Loucy (cell line): ENCODE data around the gene GALNT18.

Source experiments
- H2AFZ ChIP-seq: fragments of 200-600 bp; sonication (generic); 2 replicates; pipeline ENCODE4 v1.6.0; 2016; ENCODE audit warnings: antibody characterized with exemption, mild to moderate bottlenecking, low read length, moderate library complexity
- H3F3A ChIP-seq: fragments of 200-600 bp; 2 replicates; pipeline ENCODE4 v1.6.0; 2016; ENCODE audit warnings: antibody characterized with exemption, low read depth, mild to moderate bottlenecking
- H3K27me3 ChIP-seq: fragments of 200-600 bp; sonication (generic); 2 replicates; pipeline ENCODE4 v1.6.1; 2014; ENCODE audit warnings: low read length, mild to moderate bottlenecking; ENCODE audit not compliant: insufficient read depth, poor library complexity, severe bottlenecking
- H3K36me3 ChIP-seq: fragments of 200-600 bp; sonication (generic); 2 replicates; pipeline ENCODE4 v1.6.1; 2016; ENCODE audit warnings: low read length; ENCODE audit not compliant: insufficient read depth
- H3K4me1 ChIP-seq: fragments of 200-600 bp; sonication (generic); 2 replicates; pipeline ENCODE4 v1.5.1; 2014; ENCODE audit warnings: low read length, mild to moderate bottlenecking; ENCODE audit not compliant: insufficient read depth, poor library complexity, severe bottlenecking
- H3K4me2 ChIP-seq: fragments of 200-600 bp; sonication (generic); 2 replicates; pipeline ENCODE4 v1.6.0; 2014; ENCODE audit warnings: antibody characterized with exemption, low read length, low read depth, mild to moderate bottlenecking; ENCODE audit not compliant: poor library complexity, severe bottlenecking
- H3K4me3 ChIP-seq: fragments of 200-600 bp; sonication (generic); 2 replicates; pipeline ENCODE4 v1.5.1; 2014; ENCODE audit warnings: low read length, mild to moderate bottlenecking, mixed read lengths; ENCODE audit not compliant: poor library complexity, severe bottlenecking
- H3K79me2 ChIP-seq: fragments of 200-600 bp; sonication (generic); 2 replicates; pipeline ENCODE4 v1.6.1; 2014; ENCODE audit warnings: low read length; ENCODE audit not compliant: insufficient read depth
- H3K9ac ChIP-seq: fragments of 200-600 bp; sonication (generic); 2 replicates; pipeline ENCODE4 v1.6.0; 2014; ENCODE audit warnings: mild to moderate bottlenecking, low read depth, low read length, moderate library complexity; ENCODE audit not compliant: poor library complexity, severe bottlenecking
- H3K9me2 ChIP-seq: fragments of 200-600 bp; sonication (generic); replicated peaks from 2 replicates; pipeline ENCODE4 v1.6.1; 2016; ENCODE audit warnings: low read depth, low read length, mixed read lengths
- H3K9me3 ChIP-seq: fragments of 200-600 bp; sonication (generic); 2 replicates; pipeline ENCODE4 v1.6.1; 2014; ENCODE audit warnings: mild to moderate bottlenecking, antibody characterized with exemption, low read length, low read depth; ENCODE audit not compliant: insufficient read depth
- H4K20me1 ChIP-seq: fragments of 200-600 bp; sonication (generic); 2 replicates; pipeline ENCODE4 v1.6.0; 2014; ENCODE audit warnings: antibody characterized with exemption, low read length, mild to moderate bottlenecking; ENCODE audit not compliant: insufficient read depth, poor library complexity, severe bottlenecking
- CTCF ChIP-seq: fragments of 200-600 bp; sonication (generic); conservative IDR thresholded peaks from 2 replicates; pipeline ENCODE4 v1.5.1; 2014; ENCODE audit warnings: mild to moderate bottlenecking, antibody characterized with exemption, low read length
- EZH2phosphoT487 ChIP-seq: fragments of 200-600 bp; IDR thresholded peaks from 2 replicates; pipeline ENCODE4 v1.6.1; 2018; ENCODE audit warnings: antibody characterized with exemption, mild to moderate bottlenecking, moderate library complexity, borderline replicate concordance

GALNT18 gene

GRCh38 chr11:11309906-11310305, 311.9 kb downstream of the GALNT18 start:
- Histone ChIP-seq H4K20me1 (no peaks in the 10 kb centered on the region), H3K4me3 (no peak overlapping the region), H3K9me2 (no peaks in the 10 kb centered on the region), H3K4me2 (no peak overlapping the region), H3K9ac (no peak overlapping the region), H3K79me2 (no peaks in the 10 kb centered on the region), H3F3A (no peaks in the 10 kb centered on the region), H3K9me3 (no peaks in the 10 kb centered on the region), H3K36me3 (no peaks in the 10 kb centered on the region), H3K4me1 (peaks cover 14% of the 10 kb centered on the region), H3K27me3 (no peaks in the 10 kb centered on the region), H2AFZ (no peak overlapping the region)
- no peak for TF ChIP-seq CTCF
- TF ChIP-seq EZH2phosphoT487 = no peak

- Histone ChIP-seq H3K9me2 (no peaks in the 10 kb centered on the region), H3K36me3 (no peaks in the 10 kb centered on the region), H3K4me3 (no peak overlapping the region), H3K27me3 (no peaks in the 10 kb centered on the region), H3K79me2 (no peaks in the 10 kb centered on the region), H2AFZ (no peak overlapping the region), H4K20me1 (no peaks in the 10 kb centered on the region), H3K4me2 (no peak overlapping the region), H3K9ac (no peak overlapping the region), H3K9me3 (no peaks in the 10 kb centered on the region), H3K4me1 (peaks cover 7% of the 10 kb centered on the region), H3F3A (no peaks in the 10 kb centered on the region)
- no peak for TF ChIP-seq EZH2phosphoT487
- no peak for TF ChIP-seq CTCF
Measured at GRCh38 chr11:11308249-11308648, 313.6 kb downstream of the GALNT18 start.

GRCh38 chr11:11306855-11307254, 314.9 kb downstream of the GALNT18 start:
- no peak overlapping the region for H3K9ac ChIP-seq
- H3K9me3 ChIP-seq = no peaks in the 10 kb centered on the region
- TF ChIP-seq CTCF (no peak), EZH2phosphoT487 (no peak)
- H3K4me2 ChIP-seq = no peak overlapping the region
- H2AFZ ChIP-seq = no peak overlapping the region
- H3K4me1 ChIP-seq = peaks cover 4% of the 10 kb centered on the region
- no peak overlapping the region for H3K4me3 ChIP-seq
- no peaks in the 10 kb centered on the region for H3F3A ChIP-seq
- H3K36me3 ChIP-seq = no peaks in the 10 kb centered on the region
- no peaks in the 10 kb centered on the region for H4K20me1 ChIP-seq
- H3K27me3 ChIP-seq = no peaks in the 10 kb centered on the region
- no peaks in the 10 kb centered on the region for H3K79me2 ChIP-seq
- H3K9me2 ChIP-seq = no peaks in the 10 kb centered on the region
